GM18502 (cell line): Measurements from ENCODE around the gene FRRS1.
A peak's percentile ranks its signal among the peaks of the same experiment; 100 is the strongest.

Experiments used
- ATAC-seq: cut with Tn5 transposase; IDR thresholded peaks from one replicate; pipeline ENCODE4 v1.9.1; 2021; ENCODE audit warnings: mild to moderate bottlenecking; ENCODE audit not compliant: unreplicated experiment, poor library complexity

FRRS1 gene

GRCh38 chr1:99735852-99736251, 30.6 kb downstream of the FRRS1 start:
- ATAC-seq: no peak

GRCh38 chr1:99731384-99731783, 35.1 kb downstream of the FRRS1 start:
- peak; percentile 63 for ATAC-seq

- peak; percentile 45 for ATAC-seq
Observed at GRCh38 chr1:99728494-99729235, 37.8 kb downstream of the FRRS1 start.

- ATAC-seq: no peak
Observed at GRCh38 chr1:99727575-99728185, 38.8 kb downstream of the FRRS1 start.

- no peak for ATAC-seq
Observed at GRCh38 chr1:99726818-99727217, 39.6 kb downstream of the FRRS1 start.

- ATAC-seq: no peak
Observed at GRCh38 chr1:99726407-99726806, 40.0 kb downstream of the FRRS1 start.

- ATAC-seq: no peak
Observed at GRCh38 chr1:99725996-99726395, 40.4 kb downstream of the FRRS1 start.

- no peak for ATAC-seq
Observed at GRCh38 chr1:99723251-99723650, 43.2 kb downstream of the FRRS1 start.

GRCh38 chr1:99717005-99717404, 49.4 kb downstream of the FRRS1 start:
- ATAC-seq: no peak

GRCh38 chr1:99713006-99713405, 53.4 kb downstream of the FRRS1 start:
- ATAC-seq: no peak

GRCh38 chr1:99710994-99711393, 55.4 kb downstream of the FRRS1 start:
- no peak for ATAC-seq

GRCh38 chr1:99707535-99708142, 58.8 kb downstream of the FRRS1 start:
- peak; percentile 87 for ATAC-seq

GRCh38 chr1:99705385-99705784, 61.0 kb downstream of the FRRS1 start:
- ATAC-seq: no peak

- no peak for ATAC-seq
Observed at GRCh38 chr1:99704356-99704816, 62.0 kb downstream of the FRRS1 start.

- ATAC-seq: no peak
Observed at GRCh38 chr1:99702221-99702620, 64.2 kb downstream of the FRRS1 start.

GRCh38 chr1:99700020-99700419, 66.4 kb downstream of the FRRS1 start:
- no peak for ATAC-seq

- ATAC-seq: no peak
Observed at GRCh38 chr1:99697580-99697979, 68.9 kb downstream of the FRRS1 start.

GRCh38 chr1:99696616-99697015, 69.8 kb downstream of the FRRS1 start:
- ATAC-seq: no peak

GRCh38 chr1:99691175-99691574, 75.3 kb downstream of the FRRS1 start:
- ATAC-seq: no peak

GRCh38 chr1:99685516-99686180, 80.8 kb downstream of the FRRS1 start:
- peak; percentile 95 for ATAC-seq

- no peak for ATAC-seq
Observed at GRCh38 chr1:99682291-99682751, 84.1 kb downstream of the FRRS1 start.
